HEK293T (cell line): ENCODE results near the gene CIB4.

Experiments used
- BHLHE40 ChIP-seq: fragments of 450-650 bp; IDR thresholded peaks from 2 replicates; pipeline ENCODE4 v1.6.1; 2016; ENCODE audit warnings: mild to moderate bottlenecking, moderate library complexity, borderline replicate concordance
- FOXK2 ChIP-seq: fragments of 450-650 bp; IDR thresholded peaks from 2 replicates; pipeline ENCODE4 v1.6.1; 2016; ENCODE audit warnings: mild to moderate bottlenecking
- SUZ12 ChIP-seq: fragments of 450-650 bp; IDR thresholded peaks from 2 replicates; pipeline ENCODE4 v1.6.1; 2016; ENCODE audit warnings: mild to moderate bottlenecking
- TARDBP ChIP-seq: fragments of 450-650 bp; IDR thresholded peaks from 2 replicates; pipeline ENCODE4 v1.6.1; 2016
- ZNF384 ChIP-seq: fragments of 450-650 bp; IDR thresholded peaks from 2 replicates; pipeline ENCODE4 v1.6.1; 2016

GRCh38 chr2:26633993-26634595 is 7.1 kb downstream of the CIB4 start:
- TF ChIP-seq ZNF384 (no peak), FOXK2 (no peak), BHLHE40 (no peak), SUZ12 (no peak), TARDBP (no peak)
